Measurements from ENCODE around the gene HRH1.

DNA sequence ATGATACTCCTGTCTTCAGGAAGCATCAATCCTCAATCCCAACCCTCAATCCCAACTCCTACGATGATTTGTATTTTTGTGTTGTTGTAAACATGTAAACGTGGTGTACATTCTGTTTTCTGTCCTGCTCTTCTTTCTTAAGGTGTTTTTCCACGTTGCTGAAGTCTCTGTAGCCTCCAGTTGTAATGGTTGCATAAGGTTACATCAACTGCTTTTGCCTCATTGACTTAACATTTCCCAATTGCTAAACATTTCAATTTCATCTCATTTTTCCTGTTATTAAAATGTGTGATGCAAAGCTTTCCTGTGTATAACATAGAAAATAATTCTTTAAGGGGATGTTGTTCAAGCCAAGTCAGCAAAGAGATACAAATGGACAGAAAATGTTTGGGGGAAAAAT lies 33.4 kb downstream of the HRH1 start:
- TF ChIP-seq, protein P1, sequence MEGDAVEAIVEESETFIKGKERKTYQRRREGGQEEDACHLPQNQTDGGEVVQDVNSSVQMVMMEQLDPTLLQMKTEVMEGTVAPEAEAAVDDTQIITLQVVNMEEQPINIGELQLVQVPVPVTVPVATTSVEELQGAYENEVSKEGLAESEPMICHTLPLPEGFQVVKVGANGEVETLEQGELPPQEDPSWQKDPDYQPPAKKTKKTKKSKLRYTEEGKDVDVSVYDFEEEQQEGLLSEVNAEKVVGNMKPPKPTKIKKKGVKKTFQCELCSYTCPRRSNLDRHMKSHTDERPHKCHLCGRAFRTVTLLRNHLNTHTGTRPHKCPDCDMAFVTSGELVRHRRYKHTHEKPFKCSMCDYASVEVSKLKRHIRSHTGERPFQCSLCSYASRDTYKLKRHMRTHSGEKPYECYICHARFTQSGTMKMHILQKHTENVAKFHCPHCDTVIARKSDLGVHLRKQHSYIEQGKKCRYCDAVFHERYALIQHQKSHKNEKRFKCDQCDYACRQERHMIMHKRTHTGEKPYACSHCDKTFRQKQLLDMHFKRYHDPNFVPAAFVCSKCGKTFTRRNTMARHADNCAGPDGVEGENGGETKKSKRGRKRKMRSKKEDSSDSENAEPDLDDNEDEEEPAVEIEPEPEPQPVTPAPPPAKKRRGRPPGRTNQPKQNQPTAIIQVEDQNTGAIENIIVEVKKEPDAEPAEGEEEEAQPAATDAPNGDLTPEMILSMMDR (IDR thresholded peaks at IDR 0.05 in 4 of 5, conservative IDR thresholded peaks at IDR 0.05 in 1 of 5): no peak
- TF ChIP-seq POLR2A (IDR thresholded peaks at IDR 0.05): no peak
